ENCODE results near the gene TNIK. TPM values are rescaled to one million over a fixed set of nuclear protein-coding genes. Genes with fewer than 3 reads are reported as not detected.

Gene TNIK
- total and polyA plus RNA-seq, 4 donors: 3.7 to 9.8 (median 5.2) TPM

- TF ChIP-seq ATF3 (IDR thresholded peaks at IDR 0.05) (no peak), TAF1 (conservative IDR thresholded peaks at IDR 0.05) (no peak), ZBTB33 (IDR thresholded peaks at IDR 0.05) (no peak)
Measured at GRCh38 chr3:171330938-171331337, 129.3 kb downstream of the TNIK start (continued).

GRCh38 chr3:171329746-171330145 lies 130.5 kb downstream of the TNIK start:
- no peak overlapping the region for H3K27ac ChIP-seq (ENCODE audit: low read depth in 1 of 2, low read length in 2 of 2)

More at GRCh38 chr3:171329746-171330145, 130.5 kb downstream of the TNIK start:
- Histone ChIP-seq H3K4me1 (ENCODE audit: control insufficient read depth in 4 of 4, insufficient read depth in 4 of 4, low read length in 3 of 4) (peaks cover 0 to 9% (median 4%) of the 10 kb centered on the region in 4 donors), H3K9me3 (ENCODE audit: control insufficient read depth in 4 of 4, low read length in 3 of 4) (no peaks in the 10 kb centered on the region), H3K4me3 (ENCODE audit: low read depth in 1 of 3, low read length in 3 of 3) (no peak overlapping the region), H3K27me3 (ENCODE audit: control insufficient read depth in 4 of 4, insufficient read depth in 4 of 4, low read length in 3 of 4) (no peaks in the 10 kb centered on the region), H3K9ac (ENCODE audit: low read depth in 1 of 2, low read length in 2 of 2) (no peak overlapping the region), H3K36me3 (ENCODE audit: control insufficient read depth in 4 of 4, insufficient read depth in 3 of 4, low read depth in 1 of 4, low read length in 3 of 4) (no peaks in the 10 kb centered on the region)
- 85% methylated on average over 4 of the region's 4 CpGs for WGBS
- TF ChIP-seq REST (IDR thresholded peaks at IDR 0.05) (no peak), MAX (IDR thresholded peaks at IDR 0.05) (no peak), CTCF (IDR thresholded peaks at IDR 0.05; ENCODE audit: low read depth, low read length, missing input control) (no peak)
- DNase-seq (ENCODE audit: low spot score): no peak
